SK-N-SH (cell line): Measurements from ENCODE around the gene STRN.

Experiments
- EZH2phosphoT487 ChIP-seq: fragments of 200-600 bp; sonication (generic); IDR thresholded peaks from 2 replicates; pipeline ENCODE4 v1.6.1; 2017; ENCODE audit warnings: low read depth, mixed run types, mild to moderate bottlenecking, antibody characterized with exemption, moderate library complexity, borderline replicate concordance
- NFIC ChIP-seq: IDR thresholded peaks from 2 replicates; pipeline ENCODE4 v1.4.0; 2012; ENCODE audit warnings: borderline replicate concordance
- POLR2AphosphoS5 ChIP-seq: IDR thresholded peaks from 2 replicates; pipeline ENCODE4 v1.6.1; 2012; ENCODE audit warnings: low read depth, low read length
- RAD21 ChIP-seq: IDR thresholded peaks from 2 replicates; pipeline ENCODE4 v1.6.1; 2012; ENCODE audit warnings: mild to moderate bottlenecking, low read length
- TF ChIP-seq, protein P1 (sequence below): fragments of 200-600 bp; sonication (generic); IDR thresholded peaks from 2 replicates; pipeline ENCODE4 v1.6.1; 2017; ENCODE audit warnings: antibody characterized with exemption, mild to moderate bottlenecking, moderate library complexity
- TF ChIP-seq, protein P2 (sequence below): IDR thresholded peaks from 2 replicates; pipeline ENCODE4 v1.4.0; 2012; ENCODE audit warnings: low read depth, borderline replicate concordance

DNA sequence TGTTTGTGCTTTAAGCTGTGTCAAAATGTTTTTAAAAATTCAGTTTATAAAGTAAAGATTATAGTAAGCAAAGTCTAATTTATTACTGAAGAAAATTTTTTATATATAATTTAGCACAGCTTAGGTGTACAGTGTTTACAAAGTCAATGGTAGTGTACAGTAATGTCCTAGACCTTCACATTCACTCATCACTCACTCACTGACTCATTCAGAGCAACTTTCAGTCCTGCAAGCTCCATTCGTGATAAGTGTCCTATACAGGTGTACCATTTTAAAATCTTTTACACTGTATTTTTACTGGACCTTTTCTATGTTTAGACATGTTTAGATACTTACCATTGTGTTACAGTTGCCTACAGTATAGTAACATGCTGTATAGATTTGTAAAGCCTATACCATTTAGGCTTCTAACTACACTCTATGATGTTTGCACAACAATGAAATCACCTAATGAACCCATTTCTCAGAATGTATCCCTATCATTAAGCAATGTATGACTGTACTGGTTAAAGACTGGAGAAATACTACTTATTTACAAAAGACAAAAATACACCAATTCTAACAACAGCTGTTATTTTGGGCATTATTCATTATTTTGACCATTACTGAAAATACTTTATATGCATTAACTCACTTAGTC, 95.1 kb downstream of the STRN start:
- TF ChIP-seq POLR2AphosphoS5 (no peak), EZH2phosphoT487 (no peak), RAD21 (no peak), NFIC (no peak)
- TF ChIP-seq, protein P1, sequence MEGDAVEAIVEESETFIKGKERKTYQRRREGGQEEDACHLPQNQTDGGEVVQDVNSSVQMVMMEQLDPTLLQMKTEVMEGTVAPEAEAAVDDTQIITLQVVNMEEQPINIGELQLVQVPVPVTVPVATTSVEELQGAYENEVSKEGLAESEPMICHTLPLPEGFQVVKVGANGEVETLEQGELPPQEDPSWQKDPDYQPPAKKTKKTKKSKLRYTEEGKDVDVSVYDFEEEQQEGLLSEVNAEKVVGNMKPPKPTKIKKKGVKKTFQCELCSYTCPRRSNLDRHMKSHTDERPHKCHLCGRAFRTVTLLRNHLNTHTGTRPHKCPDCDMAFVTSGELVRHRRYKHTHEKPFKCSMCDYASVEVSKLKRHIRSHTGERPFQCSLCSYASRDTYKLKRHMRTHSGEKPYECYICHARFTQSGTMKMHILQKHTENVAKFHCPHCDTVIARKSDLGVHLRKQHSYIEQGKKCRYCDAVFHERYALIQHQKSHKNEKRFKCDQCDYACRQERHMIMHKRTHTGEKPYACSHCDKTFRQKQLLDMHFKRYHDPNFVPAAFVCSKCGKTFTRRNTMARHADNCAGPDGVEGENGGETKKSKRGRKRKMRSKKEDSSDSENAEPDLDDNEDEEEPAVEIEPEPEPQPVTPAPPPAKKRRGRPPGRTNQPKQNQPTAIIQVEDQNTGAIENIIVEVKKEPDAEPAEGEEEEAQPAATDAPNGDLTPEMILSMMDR: no peak
- TF ChIP-seq, protein P2, sequence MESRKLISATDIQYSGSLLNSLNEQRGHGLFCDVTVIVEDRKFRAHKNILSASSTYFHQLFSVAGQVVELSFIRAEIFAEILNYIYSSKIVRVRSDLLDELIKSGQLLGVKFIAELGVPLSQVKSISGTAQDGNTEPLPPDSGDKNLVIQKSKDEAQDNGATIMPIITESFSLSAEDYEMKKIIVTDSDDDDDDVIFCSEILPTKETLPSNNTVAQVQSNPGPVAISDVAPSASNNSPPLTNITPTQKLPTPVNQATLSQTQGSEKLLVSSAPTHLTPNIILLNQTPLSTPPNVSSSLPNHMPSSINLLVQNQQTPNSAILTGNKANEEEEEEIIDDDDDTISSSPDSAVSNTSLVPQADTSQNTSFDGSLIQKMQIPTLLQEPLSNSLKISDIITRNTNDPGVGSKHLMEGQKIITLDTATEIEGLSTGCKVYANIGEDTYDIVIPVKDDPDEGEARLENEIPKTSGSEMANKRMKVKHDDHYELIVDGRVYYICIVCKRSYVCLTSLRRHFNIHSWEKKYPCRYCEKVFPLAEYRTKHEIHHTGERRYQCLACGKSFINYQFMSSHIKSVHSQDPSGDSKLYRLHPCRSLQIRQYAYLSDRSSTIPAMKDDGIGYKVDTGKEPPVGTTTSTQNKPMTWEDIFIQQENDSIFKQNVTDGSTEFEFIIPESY: no peak
